Measurements from ENCODE around the gene ADGRV1. TPM values are rescaled to one million over a fixed set of nuclear protein-coding genes. Genes with fewer than 3 reads are reported as not detected.

The ADGRV1 gene
- polyA plus RNA-seq, 1 donor from 2014 or later: 3.7 TPM

DNA sequence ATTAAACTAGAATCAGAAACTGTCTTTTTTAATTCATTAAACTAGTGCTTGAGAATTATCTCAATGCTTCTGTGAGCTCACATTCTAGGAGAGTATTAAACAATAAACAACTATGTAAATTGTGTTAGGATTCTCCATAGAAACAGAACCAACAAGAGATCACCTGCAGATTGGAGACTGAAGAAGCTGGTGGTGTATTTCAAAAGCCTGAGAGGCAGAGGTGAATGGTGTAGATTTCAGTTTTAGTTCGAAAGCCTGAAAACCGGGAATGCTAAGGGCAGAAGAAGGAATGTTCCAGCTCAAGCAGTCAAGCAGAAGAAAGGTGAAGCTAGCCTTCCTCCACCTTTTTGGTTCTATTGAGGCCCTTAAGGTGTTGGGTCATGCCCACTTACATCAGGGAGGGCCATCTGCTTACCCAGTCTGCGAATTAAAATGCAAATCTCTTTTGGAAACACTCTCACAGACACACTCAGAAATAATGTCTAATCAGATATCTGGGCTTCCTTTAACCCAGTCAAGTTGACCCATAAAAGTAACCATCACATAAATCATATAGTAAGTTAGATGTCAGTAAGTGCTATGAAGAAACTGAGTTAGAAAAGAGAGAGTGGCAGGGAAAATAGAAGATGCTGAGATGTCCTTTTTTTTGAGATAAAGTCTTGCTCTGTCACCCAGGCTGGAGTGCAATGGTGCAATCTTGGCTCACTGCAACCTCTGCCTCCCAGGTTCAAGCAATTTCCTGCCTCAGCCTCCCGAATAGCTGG lies 533.1 kb downstream of the ADGRV1 start:
- H3K9me3 ChIP-seq (ENCODE audit: low read length): no peaks in the 10 kb centered on the region
- H3K9me2 ChIP-seq (ENCODE audit: insufficient read depth, low read length): no peaks in the 10 kb centered on the region
- no peak overlapping the region for H3K9ac ChIP-seq (ENCODE audit: low read length)
- H3K79me2 ChIP-seq (replicated peaks; ENCODE audit: insufficient read depth, low read length): no peaks in the 10 kb centered on the region
- no peak overlapping the region for H3K4me2 ChIP-seq (ENCODE audit: low read length)
- H3K27ac ChIP-seq (ENCODE audit: low read length): no peak overlapping the region
- TF ChIP-seq SMC3 (conservative IDR thresholded peaks at IDR 0.05; ENCODE audit: poor library complexity) (no peak), POLR2AphosphoS5 (IDR thresholded peaks at IDR 0.05) (no peak), RAD21 (conservative IDR thresholded peaks at IDR 0.05) (no peak), EP300 (conservative IDR thresholded peaks at IDR 0.05; ENCODE audit: poor library complexity, severe bottlenecking) (no peak), EZH2 (IDR thresholded peaks at IDR 0.05; ENCODE audit: borderline replicate concordance, insufficient read depth, low read length, poor library complexity, severe bottlenecking) (no peak), TAF1 (IDR thresholded peaks at IDR 0.05; ENCODE audit: low read depth) (no peak), MXI1 (conservative IDR thresholded peaks at IDR 0.05; ENCODE audit: poor library complexity, severe bottlenecking) (no peak)
- TF ChIP-seq, protein P1, sequence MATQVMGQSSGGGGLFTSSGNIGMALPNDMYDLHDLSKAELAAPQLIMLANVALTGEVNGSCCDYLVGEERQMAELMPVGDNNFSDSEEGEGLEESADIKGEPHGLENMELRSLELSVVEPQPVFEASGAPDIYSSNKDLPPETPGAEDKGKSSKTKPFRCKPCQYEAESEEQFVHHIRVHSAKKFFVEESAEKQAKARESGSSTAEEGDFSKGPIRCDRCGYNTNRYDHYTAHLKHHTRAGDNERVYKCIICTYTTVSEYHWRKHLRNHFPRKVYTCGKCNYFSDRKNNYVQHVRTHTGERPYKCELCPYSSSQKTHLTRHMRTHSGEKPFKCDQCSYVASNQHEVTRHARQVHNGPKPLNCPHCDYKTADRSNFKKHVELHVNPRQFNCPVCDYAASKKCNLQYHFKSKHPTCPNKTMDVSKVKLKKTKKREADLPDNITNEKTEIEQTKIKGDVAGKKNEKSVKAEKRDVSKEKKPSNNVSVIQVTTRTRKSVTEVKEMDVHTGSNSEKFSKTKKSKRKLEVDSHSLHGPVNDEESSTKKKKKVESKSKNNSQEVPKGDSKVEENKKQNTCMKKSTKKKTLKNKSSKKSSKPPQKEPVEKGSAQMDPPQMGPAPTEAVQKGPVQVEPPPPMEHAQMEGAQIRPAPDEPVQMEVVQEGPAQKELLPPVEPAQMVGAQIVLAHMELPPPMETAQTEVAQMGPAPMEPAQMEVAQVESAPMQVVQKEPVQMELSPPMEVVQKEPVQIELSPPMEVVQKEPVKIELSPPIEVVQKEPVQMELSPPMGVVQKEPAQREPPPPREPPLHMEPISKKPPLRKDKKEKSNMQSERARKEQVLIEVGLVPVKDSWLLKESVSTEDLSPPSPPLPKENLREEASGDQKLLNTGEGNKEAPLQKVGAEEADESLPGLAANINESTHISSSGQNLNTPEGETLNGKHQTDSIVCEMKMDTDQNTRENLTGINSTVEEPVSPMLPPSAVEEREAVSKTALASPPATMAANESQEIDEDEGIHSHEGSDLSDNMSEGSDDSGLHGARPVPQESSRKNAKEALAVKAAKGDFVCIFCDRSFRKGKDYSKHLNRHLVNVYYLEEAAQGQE (IDR thresholded peaks at IDR 0.05; ENCODE audit: borderline replicate concordance): no peak
- TF ChIP-seq, protein P2, sequence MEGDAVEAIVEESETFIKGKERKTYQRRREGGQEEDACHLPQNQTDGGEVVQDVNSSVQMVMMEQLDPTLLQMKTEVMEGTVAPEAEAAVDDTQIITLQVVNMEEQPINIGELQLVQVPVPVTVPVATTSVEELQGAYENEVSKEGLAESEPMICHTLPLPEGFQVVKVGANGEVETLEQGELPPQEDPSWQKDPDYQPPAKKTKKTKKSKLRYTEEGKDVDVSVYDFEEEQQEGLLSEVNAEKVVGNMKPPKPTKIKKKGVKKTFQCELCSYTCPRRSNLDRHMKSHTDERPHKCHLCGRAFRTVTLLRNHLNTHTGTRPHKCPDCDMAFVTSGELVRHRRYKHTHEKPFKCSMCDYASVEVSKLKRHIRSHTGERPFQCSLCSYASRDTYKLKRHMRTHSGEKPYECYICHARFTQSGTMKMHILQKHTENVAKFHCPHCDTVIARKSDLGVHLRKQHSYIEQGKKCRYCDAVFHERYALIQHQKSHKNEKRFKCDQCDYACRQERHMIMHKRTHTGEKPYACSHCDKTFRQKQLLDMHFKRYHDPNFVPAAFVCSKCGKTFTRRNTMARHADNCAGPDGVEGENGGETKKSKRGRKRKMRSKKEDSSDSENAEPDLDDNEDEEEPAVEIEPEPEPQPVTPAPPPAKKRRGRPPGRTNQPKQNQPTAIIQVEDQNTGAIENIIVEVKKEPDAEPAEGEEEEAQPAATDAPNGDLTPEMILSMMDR (IDR thresholded peaks at IDR 0.05; ENCODE audit: poor library complexity, severe bottlenecking): no peak
- no peaks in the 10 kb centered on the region for H4K20me1 ChIP-seq (ENCODE audit: insufficient read depth)
- no peaks in the 10 kb centered on the region for H3K36me3 ChIP-seq (ENCODE audit: insufficient read depth, low read length)
- H3K4me3 ChIP-seq (ENCODE audit: low read length): no peak overlapping the region
- H3F3A ChIP-seq (ENCODE audit: insufficient read depth, low read length, poor library complexity, severe bottlenecking): no peaks in the 10 kb centered on the region
- H3K27me3 ChIP-seq (ENCODE audit: insufficient read depth, low read depth, low read length): no peaks in the 10 kb centered on the region
- H2AFZ ChIP-seq (ENCODE audit: low read depth, low read length): no peak overlapping the region

DNA sequence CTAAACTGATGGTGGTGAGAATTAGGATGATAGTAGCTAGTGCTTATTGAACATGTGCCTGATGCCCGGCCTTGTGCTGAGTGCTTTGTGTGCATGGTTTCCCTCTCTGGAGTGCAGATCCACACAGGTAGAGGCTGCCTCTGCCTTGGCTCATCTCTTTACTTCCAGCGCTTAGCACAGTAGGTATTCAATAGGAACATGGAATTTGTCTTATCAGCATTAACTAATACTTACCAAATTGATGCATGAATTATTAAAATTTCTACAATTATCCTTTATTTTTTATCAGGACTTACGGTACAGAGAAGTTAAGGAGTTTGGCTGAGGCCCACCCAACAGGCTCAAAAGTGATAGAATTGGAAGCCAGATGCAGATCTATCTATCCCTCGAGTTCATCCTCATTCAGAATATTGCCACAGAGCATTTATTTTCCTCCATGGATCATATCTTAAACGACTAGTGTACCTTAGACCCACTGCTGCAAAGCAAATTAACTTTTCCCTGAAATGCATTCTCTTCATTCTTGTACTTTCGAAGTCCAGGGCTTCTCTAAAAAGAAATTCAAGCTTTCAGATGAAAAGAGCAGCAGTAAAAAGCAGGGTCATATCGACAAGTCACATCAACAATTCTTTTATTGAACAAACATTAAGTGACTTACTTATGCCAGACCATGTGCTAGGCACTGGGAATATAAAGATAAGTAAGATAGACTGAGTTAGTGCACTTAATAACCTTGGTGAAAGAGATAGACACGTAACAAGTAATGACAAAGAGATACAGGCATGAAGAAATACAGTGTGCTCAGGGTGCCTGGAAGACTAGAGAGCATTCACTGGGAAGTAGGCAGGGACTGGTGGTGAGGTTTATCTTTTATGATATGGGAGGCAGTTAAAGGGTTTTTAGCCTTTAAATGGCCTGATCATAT lies 534.5 kb downstream of the ADGRV1 start:
- no peak for TF ChIP-seq POLR2AphosphoS5 (IDR thresholded peaks at IDR 0.05)
- no peak for TF ChIP-seq EP300 (conservative IDR thresholded peaks at IDR 0.05; ENCODE audit: poor library complexity, severe bottlenecking)
- no peak for TF ChIP-seq SMC3 (conservative IDR thresholded peaks at IDR 0.05; ENCODE audit: poor library complexity)
- TF ChIP-seq, protein P1 (IDR thresholded peaks at IDR 0.05; ENCODE audit: borderline replicate concordance): no peak
- TF ChIP-seq RAD21 (conservative IDR thresholded peaks at IDR 0.05): no peak
- TF ChIP-seq, protein P2 (IDR thresholded peaks at IDR 0.05; ENCODE audit: poor library complexity, severe bottlenecking): no peak
- no peak for TF ChIP-seq TAF1 (IDR thresholded peaks at IDR 0.05; ENCODE audit: low read depth)
- TF ChIP-seq MXI1 (conservative IDR thresholded peaks at IDR 0.05; ENCODE audit: poor library complexity, severe bottlenecking): no peak
- TF ChIP-seq EZH2 (IDR thresholded peaks at IDR 0.05; ENCODE audit: borderline replicate concordance, insufficient read depth, low read length, poor library complexity, severe bottlenecking): no peak
- H3K4me2 ChIP-seq (ENCODE audit: low read length): no peak overlapping the region
- H3K36me3 ChIP-seq (ENCODE audit: insufficient read depth, low read length): no peaks in the 10 kb centered on the region
- H3K27ac ChIP-seq (ENCODE audit: low read length): no peak overlapping the region
- H3K79me2 ChIP-seq (replicated peaks; ENCODE audit: insufficient read depth, low read length): no peaks in the 10 kb centered on the region
- H4K20me1 ChIP-seq (ENCODE audit: insufficient read depth): no peaks in the 10 kb centered on the region
- H3K4me3 ChIP-seq (ENCODE audit: low read length): no peak overlapping the region
- no peaks in the 10 kb centered on the region for H3K9me2 ChIP-seq (ENCODE audit: insufficient read depth, low read length)
- H3K9ac ChIP-seq (ENCODE audit: low read length): no peak overlapping the region
- no peaks in the 10 kb centered on the region for H3F3A ChIP-seq (ENCODE audit: insufficient read depth, low read length, poor library complexity, severe bottlenecking)
- no peaks in the 10 kb centered on the region for H3K9me3 ChIP-seq (ENCODE audit: low read length)
- no peak overlapping the region for H2AFZ ChIP-seq (ENCODE audit: low read depth, low read length)
- H3K27me3 ChIP-seq (ENCODE audit: insufficient read depth, low read depth, low read length): no peaks in the 10 kb centered on the region

Data from neural cell (in vitro differentiated cells).